Transverse colon (tissue), 4 donors: ENCODE results near the gene ZBTB44. TPM values are rescaled to one million over a fixed set of nuclear protein-coding genes. Genes with fewer than 3 reads are reported as not detected.

Experiments
- DNase-seq: peaks from one replicate; pipeline ENCODE4 v3.0.0-alpha.2; 2019
- H3K27ac ChIP-seq, 4 donors: fragments of 200-600 bp; sonication (generic); 2 replicates each; pipeline ENCODE4 v1.5.1; 2016 to 2018; ENCODE audit warnings: inconsistent platforms in 4 of 4
- H3K27me3 ChIP-seq: fragments of 200-600 bp; sonication (generic); 2 replicates; pipeline ENCODE4 v1.5.1; 2017; ENCODE audit warnings: inconsistent platforms
- H3K36me3 ChIP-seq, 4 donors: fragments of 200-600 bp; sonication (generic); 2 replicates each; pipeline ENCODE4 v1.5.1; 2017 to 2019; ENCODE audit warnings: inconsistent platforms in 4 of 4
- H3K4me1 ChIP-seq, 4 donors: fragments of 200-600 bp; sonication (generic); 2 replicates each; pipeline ENCODE4 v1.5.1; 2017 to 2020; ENCODE audit warnings: inconsistent platforms in 4 of 4
- H3K4me3 ChIP-seq, 4 donors: fragments of 200-600 bp; sonication (generic); 1 replicate in 1 of 4; 2 replicates in 3 of 4; pipeline versions ENCODE4 v1.5.1 to v1.6.1; 2017 to 2019; ENCODE audit warnings: inconsistent platforms in 4 of 4
- H3K9me3 ChIP-seq, 2 donors: fragments of 200-600 bp; sonication (generic); 2 replicates each; pipeline ENCODE4 v1.5.1; 2017 to 2019; ENCODE audit warnings: inconsistent platforms in 2 of 2
- EP300 ChIP-seq: sonication (generic); formaldehyde crosslinking; IDR thresholded peaks from one replicate; pipeline ENCODE4 v1.6.1; 2017; ENCODE audit warnings: antibody characterized with exemption, low read depth
- POLR2A ChIP-seq: fragments of 450-650 bp; IDR thresholded peaks from one replicate; pipeline ENCODE4 v1.6.1; 2016; ENCODE audit warnings: antibody characterized with exemption, mild to moderate bottlenecking, moderate library complexity
- POLR2AphosphoS5 ChIP-seq, 3 donors: sonication (generic); formaldehyde crosslinking; IDR thresholded peaks; one replicate each; pipeline ENCODE4 v1.6.1; 2016; ENCODE audit warnings: antibody characterized with exemption in 3 of 3
- WGBS, 2 donors: methylation state at CpG; one replicate each; pipeline ENCODE4 v1.1.5; 2018; ENCODE audit warnings: low coverage in 1 of 2; 5-methylcytosine and 5-hydroxymethylcytosine counted together
- in situ Hi-C, 4 donors: fragments of 200-750 bp; cut with MboI; loops; one replicate each; pipeline versions ENCODE4 v1.15.0 to v1.15.1; 2017; ENCODE audit warnings: low sequenced_read_pairs in 3 of 4, low pct_ligation_motif_present in 1 of 4, low pct_unique_long_range_greater_than_20kb in 1 of 4
- intact Hi-C: fragments of 100-400 bp; cut with DNase I; formaldehyde crosslinking; loops from one replicate; pipeline ENCODE4 v1.15.1; 2023; ENCODE audit warnings: low total_unique reads
- total RNA-seq, 4 donors: library from RNA; depleted of rRNA; stranded (reverse); fragments of >200 nt; gene quantifications; one replicate each; pipeline ENCODE4 v1.1.0, GENCODE V29; 2016
- TF ChIP-seq, protein P1 (sequence below), 5 experiments: fragments of 200-600 bp in 3 of 5; fragments of 450-650 bp in 2 of 5; sonication (generic) in 3 of 5; IDR thresholded peaks; 1 replicate in 2 of 5; 2 replicates in 3 of 5; pipeline ENCODE4 v1.5.1; 2016 to 2017; ENCODE audit warnings: antibody characterized with exemption in 5 of 5, inconsistent platforms in 3 of 5, mild to moderate bottlenecking in 2 of 5, moderate library complexity in 1 of 5

Gene ZBTB44
- total RNA-seq, 4 donors from 2014 or later = 29.7 to 64.0 (median 48.6) TPM

DNA sequence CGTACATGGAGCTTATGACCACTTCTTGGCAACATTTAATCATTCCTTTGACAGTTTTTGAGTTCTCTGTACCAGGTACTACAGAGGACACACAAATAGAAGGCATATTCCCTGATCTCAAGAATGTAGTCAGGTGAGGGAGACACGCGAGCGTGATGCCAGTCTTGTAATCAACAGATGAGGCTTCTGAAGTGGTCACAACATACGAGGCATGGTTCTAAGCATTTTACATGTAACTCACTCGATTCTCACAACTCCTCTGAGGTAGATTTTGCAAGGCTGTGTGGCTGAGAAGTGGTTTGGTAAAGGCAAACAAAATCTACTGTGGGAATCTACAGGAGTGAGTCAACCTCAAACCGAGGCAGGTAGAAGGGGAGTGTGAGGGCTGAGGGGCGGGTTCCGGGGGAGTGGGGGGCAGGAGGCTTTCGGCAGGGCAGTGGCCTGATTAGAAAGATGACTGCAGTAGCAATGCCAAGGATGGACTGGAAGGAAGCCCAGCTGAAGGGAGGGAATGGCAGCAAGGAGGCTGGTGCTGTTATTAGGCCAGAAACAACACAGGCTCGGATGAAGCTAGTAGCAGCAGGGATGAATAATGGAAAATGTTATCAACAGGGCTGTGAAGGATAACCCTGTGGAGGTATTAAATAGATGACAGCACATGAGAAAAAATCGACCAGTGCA lies 91.3 kb downstream of the ZBTB44 start:
- in situ Hi-C loops (loop anchor here (25.0 kb wide), 3 partner anchors 164 to 639 kb away; no protein-coding TSS in a partner anchor), intact Hi-C loops (no loop called here)
- Histone ChIP-seq H3K9me3 (no peaks in the 10 kb centered on the region), H3K4me1 (no peaks in the 10 kb centered on the region), H3K27me3 (no peaks in the 10 kb centered on the region), H3K4me3 (no peak overlapping the region), H3K27ac (no peak overlapping the region), H3K36me3 (no peaks in the 10 kb centered on the region)
- 76 to 87% methylated on average over 6 to 12 of the region's 12 CpGs for WGBS, 2 donors
- no peak for DNase-seq
- TF ChIP-seq POLR2A (no peak), EP300 (no peak), POLR2AphosphoS5 (IDR thresholded peaks at IDR 0.05) (no peak)
- TF ChIP-seq, protein P1, sequence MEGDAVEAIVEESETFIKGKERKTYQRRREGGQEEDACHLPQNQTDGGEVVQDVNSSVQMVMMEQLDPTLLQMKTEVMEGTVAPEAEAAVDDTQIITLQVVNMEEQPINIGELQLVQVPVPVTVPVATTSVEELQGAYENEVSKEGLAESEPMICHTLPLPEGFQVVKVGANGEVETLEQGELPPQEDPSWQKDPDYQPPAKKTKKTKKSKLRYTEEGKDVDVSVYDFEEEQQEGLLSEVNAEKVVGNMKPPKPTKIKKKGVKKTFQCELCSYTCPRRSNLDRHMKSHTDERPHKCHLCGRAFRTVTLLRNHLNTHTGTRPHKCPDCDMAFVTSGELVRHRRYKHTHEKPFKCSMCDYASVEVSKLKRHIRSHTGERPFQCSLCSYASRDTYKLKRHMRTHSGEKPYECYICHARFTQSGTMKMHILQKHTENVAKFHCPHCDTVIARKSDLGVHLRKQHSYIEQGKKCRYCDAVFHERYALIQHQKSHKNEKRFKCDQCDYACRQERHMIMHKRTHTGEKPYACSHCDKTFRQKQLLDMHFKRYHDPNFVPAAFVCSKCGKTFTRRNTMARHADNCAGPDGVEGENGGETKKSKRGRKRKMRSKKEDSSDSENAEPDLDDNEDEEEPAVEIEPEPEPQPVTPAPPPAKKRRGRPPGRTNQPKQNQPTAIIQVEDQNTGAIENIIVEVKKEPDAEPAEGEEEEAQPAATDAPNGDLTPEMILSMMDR (IDR thresholded peaks at IDR 0.05) = no peak

DNA sequence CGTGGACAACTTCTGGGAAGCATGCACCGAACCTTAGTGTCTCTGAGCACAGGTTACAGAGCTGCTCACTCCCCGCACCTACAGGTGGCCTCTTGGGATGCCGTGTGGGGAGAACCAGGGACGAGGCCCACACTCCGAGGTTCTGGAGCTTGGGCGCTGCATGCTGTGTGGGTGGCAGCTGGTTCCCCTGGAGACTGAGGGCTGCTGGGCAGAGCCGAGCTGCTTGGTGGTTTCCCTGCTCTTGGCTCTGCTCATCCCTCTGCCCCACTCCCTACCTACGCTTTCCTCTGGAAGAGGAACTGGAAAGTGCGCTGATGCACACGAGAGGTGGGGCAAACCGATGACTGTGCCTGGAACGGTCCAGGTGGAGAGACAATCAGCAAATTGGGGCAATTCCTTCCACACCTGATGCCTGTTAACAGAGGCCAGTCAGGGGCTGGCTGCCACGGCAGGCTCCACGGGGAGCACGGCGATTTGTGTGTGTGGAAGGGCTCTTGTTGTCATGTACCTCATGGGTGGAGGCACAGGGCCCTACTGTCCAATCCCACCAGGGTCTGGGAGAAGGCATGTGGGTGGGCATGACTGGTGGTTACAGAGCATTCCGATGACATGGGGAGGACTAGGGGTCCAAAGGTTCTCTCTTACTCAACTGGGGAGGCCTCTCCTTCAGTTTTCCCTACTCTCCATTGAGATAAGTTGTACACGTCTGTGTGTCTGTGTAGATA lies 94.2 kb downstream of the ZBTB44 start:
- in situ Hi-C loops = loop anchor here (25.0 kb wide), 3 partner anchors 167 to 642 kb away; no protein-coding TSS in a partner anchor
- Histone ChIP-seq H3K27me3 (no peaks in the 10 kb centered on the region), H3K4me1 (no peaks in the 10 kb centered on the region), H3K36me3 (no peaks in the 10 kb centered on the region), H3K4me3 (no peak overlapping the region), H3K9me3 (no peaks in the 10 kb centered on the region), H3K27ac (no peak overlapping the region)
- no peak for TF ChIP-seq EP300
- DNase-seq = no peak
- intact Hi-C loops = no loop called here
- 77% methylated on average over 19 of the region's 19 CpGs; no CpG with 5 or more reads in 1 of the 2 donors for WGBS, 2 donors

DNA sequence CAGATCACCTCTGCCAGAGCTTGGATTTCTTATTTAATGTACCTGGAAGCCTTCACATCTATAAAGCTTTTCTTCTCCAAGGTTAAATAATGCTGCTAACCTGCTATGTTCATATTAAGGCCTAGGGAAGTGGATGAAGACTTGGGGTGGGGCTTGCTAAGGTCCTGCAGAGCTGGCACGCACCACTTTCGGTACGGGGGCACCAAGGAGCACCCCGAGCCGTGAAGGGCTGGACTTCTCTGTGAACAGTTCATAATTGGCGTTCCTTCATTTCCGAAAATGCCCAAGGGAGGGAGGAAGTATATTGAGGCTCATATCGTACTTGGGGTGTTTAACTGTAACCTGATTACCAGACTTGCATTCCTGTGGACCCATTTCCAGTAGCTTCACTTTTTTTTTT lies 95.6 kb downstream of the ZBTB44 start:
- no peak overlapping the region for H3K4me3 ChIP-seq
- no peaks in the 10 kb centered on the region for H3K36me3 ChIP-seq
- H3K9me3 ChIP-seq = no peaks in the 10 kb centered on the region
- in situ Hi-C loops (loop anchor here (10.0 to 25.0 kb wide), 4 partner anchors 168 to 643 kb away; partner anchors contain the start of gene ADAMTS8 (in 1 of the 4)), intact Hi-C loops (loop anchor here (10.0 kb wide), 1 partner anchor 166 kb away; no protein-coding TSS in a partner anchor)
- TF ChIP-seq POLR2AphosphoS5 (IDR thresholded peaks at IDR 0.05) (no peak), EP300 (no peak), POLR2A (no peak)
- TF ChIP-seq, protein P1 (IDR thresholded peaks at IDR 0.05) = no peak
- H3K4me1 ChIP-seq = no peaks in the 10 kb centered on the region
- H3K27ac ChIP-seq = no peak overlapping the region
- 91% methylated on average over 8 of the region's 8 CpGs; no CpG with 5 or more reads in 1 of the 2 donors for WGBS, 2 donors
- no peaks in the 10 kb centered on the region for H3K27me3 ChIP-seq
- DNase-seq = no peak

DNA sequence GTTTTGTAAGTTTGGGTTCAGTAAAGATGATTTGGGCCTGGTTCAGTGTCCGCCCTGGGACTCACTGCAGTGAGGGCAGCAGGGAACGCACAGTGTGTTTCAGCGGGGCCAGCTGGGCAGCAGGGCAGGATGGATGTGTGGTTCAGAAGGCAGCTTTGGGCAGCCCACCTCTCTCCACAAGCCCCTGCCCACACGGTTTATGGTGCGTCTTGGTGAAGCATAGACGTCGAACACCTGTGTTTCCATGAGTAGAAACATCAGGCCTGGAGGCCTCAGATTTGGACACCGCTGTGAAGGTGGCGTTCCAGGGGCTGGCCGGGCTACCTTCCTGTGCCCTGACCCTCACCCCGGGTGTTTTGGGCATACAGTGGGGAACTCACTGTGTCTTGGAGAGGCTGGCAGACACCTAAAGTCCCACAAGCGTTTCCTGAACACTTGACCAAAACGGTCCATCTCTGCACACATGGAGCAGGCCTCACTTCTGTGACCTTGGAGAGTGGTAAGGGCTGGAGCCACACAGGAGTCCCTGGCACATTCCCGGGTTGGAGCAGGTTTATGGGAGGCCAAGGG lies 96.1 kb downstream of the ZBTB44 start:
- Histone ChIP-seq H3K27me3 (no peaks in the 10 kb centered on the region), H3K9me3 (no peaks in the 10 kb centered on the region), H3K27ac (no peak overlapping the region), H3K4me1 (no peaks in the 10 kb centered on the region), H3K36me3 (no peaks in the 10 kb centered on the region), H3K4me3 (no peak overlapping the region)
- WGBS, 2 donors = 86% methylated on average over 14 of the region's 14 CpGs; no CpG with 5 or more reads in 1 of the 2 donors
- TF ChIP-seq EP300 (no peak), POLR2AphosphoS5 (IDR thresholded peaks at IDR 0.05) (no peak), POLR2A (no peak)
- TF ChIP-seq, protein P1 (IDR thresholded peaks at IDR 0.05) = no peak
- intact Hi-C loops = loop anchor here (10.0 kb wide), 1 partner anchor 166 kb away; no protein-coding TSS in a partner anchor
- in situ Hi-C loops = loop anchor here (10.0 to 25.0 kb wide), 4 partner anchors 169 to 644 kb away; partner anchors contain the start of gene ADAMTS8 (in 1 of the 4)
- DNase-seq = no peak
